Measurements from ENCODE around the gene MAD1L1.

The MAD1L1 gene

DNA sequence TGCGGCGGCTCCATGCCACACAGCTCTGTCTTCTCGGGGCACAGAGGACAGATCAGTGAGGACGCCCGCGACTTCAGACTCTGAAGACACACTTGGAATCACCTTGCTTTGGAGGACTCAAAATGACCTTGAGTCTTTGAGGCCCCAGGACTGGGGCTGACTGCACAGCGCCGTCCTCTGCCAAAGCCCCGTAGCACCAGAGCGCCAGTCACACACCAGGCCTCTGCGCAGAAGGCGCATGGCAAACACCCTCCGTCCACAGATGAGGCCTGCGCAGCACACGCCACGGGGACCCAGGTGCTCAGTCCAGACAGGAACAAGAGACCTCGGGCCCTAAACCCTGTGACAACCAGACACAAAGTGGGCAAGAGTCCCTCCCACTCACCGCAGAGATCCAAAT, 134.7 kb downstream of the MAD1L1 start:
- H3K4me3 ChIP-seq (replicated peaks; ENCODE audit: low read depth, low read length): no peak overlapping the region
- TF ChIP-seq, protein P1, sequence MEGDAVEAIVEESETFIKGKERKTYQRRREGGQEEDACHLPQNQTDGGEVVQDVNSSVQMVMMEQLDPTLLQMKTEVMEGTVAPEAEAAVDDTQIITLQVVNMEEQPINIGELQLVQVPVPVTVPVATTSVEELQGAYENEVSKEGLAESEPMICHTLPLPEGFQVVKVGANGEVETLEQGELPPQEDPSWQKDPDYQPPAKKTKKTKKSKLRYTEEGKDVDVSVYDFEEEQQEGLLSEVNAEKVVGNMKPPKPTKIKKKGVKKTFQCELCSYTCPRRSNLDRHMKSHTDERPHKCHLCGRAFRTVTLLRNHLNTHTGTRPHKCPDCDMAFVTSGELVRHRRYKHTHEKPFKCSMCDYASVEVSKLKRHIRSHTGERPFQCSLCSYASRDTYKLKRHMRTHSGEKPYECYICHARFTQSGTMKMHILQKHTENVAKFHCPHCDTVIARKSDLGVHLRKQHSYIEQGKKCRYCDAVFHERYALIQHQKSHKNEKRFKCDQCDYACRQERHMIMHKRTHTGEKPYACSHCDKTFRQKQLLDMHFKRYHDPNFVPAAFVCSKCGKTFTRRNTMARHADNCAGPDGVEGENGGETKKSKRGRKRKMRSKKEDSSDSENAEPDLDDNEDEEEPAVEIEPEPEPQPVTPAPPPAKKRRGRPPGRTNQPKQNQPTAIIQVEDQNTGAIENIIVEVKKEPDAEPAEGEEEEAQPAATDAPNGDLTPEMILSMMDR (IDR thresholded peaks at IDR 0.05; ENCODE audit: low read length, missing control alignments): no peak
- no peak for DNase-seq (ENCODE audit: low read depth)

DNA sequence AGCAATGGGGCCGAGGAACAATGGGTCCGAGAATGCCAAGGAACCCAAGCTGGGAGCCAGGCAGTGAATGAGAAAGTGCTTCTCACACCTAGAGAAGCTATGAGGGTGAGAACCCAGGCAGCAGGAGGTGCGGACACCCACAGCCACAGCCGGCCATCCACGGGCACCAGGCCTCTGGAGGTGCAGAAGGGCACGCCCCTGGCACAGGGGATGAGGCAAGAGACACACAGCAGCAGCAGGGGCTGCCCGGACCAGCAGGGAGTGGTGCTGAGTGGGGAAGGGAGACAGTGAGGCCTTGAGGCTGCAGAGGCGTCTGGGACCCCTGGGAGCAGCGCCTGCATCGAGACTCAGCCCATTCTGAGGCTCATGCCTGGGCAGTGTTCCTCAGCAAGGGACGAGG, 135.3 kb downstream of the MAD1L1 start:
- no peak for DNase-seq (ENCODE audit: low read depth)
- no peak overlapping the region for H3K4me3 ChIP-seq (replicated peaks; ENCODE audit: low read depth, low read length)
- TF ChIP-seq, protein P1 (IDR thresholded peaks at IDR 0.05; ENCODE audit: low read length, missing control alignments): no peak

DNA sequence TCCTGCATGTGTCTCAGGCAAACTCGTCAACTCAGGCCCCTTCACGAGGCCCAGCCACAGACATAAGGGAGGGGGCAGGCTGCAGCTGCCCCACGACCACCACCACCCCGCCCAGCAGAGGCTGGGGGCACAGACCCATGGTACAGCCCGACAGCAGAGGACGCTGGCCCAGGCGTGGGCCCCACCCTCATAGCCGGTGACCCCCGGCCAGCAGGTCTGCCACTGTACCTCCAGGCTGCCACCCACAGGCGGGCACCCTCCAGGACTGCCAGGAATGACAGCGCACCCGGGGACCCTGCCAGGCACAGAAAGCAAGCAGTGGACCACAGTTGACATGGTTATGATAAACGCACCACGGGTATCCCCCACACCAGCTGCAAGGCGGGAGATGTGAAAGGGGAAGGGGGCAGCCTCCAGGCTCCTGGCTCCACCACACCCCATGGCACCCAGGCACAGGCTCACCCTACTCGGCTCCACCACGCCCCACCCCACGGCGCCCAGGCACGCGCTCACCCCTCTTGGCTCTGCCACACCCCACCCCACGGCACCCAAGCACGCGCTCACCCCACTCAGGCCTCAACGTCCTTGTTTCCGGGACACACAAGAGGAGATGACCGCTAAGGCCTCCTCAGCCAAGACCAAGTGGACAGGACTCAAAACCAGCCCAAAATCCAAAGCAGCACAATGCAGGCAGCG, 135.9 kb downstream of the MAD1L1 start:
- no peak for DNase-seq (ENCODE audit: low read depth)
- H3K4me3 ChIP-seq (replicated peaks; ENCODE audit: low read depth, low read length): no peak overlapping the region
- TF ChIP-seq, protein P1 (IDR thresholded peaks at IDR 0.05; ENCODE audit: low read length, missing control alignments): no peak

DNA sequence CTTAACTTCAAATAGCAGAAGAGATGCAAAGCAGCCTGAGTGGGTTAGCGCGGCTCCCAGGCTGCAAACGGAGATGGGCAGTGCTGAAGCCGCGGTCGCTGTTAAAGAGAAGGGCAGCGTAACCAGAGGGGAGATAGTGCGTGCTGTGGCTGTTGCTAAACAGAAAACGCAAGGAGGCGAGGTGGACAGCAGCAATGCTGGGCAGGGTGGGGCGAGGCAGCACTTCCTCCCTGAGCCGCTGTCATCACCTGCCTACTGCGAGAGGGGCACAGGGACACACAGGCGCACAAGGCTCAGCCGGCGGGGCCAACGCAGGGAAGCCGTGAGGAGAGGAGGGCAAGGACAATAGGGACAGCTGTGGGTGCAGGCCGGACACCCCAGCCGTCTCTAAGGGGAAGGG, 137.3 kb downstream of the MAD1L1 start:
- no peak for DNase-seq (ENCODE audit: low read depth)
- TF ChIP-seq, protein P1 (IDR thresholded peaks at IDR 0.05; ENCODE audit: low read length, missing control alignments): no peak
- H3K4me3 ChIP-seq (replicated peaks; ENCODE audit: low read depth, low read length): no peak overlapping the region

DNA sequence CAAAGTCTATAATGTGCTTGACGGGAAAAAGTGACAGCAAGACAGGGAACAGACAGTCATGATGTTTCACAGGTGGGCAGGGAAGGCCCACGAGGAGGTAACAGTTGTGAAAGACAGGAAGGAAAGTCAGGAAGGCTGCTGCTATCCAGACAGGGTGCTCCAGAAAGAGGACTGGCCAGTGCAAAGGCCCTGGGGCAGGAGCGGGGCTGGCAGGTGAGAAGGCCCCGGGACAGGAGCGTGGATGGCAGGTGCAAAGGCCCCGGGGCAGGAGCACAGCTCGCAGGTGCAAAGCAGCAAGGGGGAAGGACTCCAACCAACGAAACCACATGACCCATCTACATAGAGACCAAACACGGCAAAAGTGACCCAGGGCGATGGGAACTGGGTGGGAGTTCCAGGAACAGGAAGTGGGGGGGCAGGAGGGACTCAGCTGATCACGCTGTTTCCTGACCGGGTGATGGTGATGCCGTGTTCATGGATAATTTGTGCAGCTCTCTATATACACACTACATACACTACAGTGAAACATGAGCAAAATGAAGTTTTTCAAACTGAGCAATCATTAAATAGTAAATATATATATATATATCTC, 138.2 kb downstream of the MAD1L1 start:
- DNase-seq (ENCODE audit: low read depth): no peak
- TF ChIP-seq, protein P1 (IDR thresholded peaks at IDR 0.05; ENCODE audit: low read length, missing control alignments): no peak
- no peak overlapping the region for H3K4me3 ChIP-seq (replicated peaks; ENCODE audit: low read depth, low read length)

DNA sequence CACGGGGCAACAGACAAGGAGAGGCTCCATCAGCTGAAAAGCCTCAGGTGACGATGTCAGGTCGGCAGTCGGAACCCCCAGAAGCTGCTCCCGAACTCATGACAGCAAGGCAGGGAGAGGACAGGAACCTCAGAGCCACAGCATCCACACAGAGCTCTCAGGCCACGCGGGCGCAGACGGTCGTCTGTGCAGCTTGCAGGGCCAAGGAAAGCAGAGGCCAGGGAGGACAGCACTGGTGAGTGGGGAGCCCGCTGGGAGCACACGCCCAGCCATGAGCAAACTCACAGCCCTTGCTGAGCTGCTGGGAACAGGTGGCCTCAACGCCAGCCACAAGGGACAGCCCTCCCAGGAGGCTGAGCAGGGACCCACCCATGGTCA, 138.9 kb downstream of the MAD1L1 start:
- TF ChIP-seq, protein P1 (IDR thresholded peaks at IDR 0.05; ENCODE audit: low read length, missing control alignments): no peak

More for the DNA sequence above, 138.9 kb downstream of the MAD1L1 start:
- no peak for DNase-seq (ENCODE audit: low read depth)
- H3K4me3 ChIP-seq (replicated peaks; ENCODE audit: low read depth, low read length): no peak overlapping the region
